GM12878 (cell line): ENCODE data around the gene ZER1. TPM values are rescaled to one million over a fixed set of nuclear protein-coding genes. Genes with fewer than 3 reads are reported as not detected.

Source experiments
- ASH2L ChIP-seq: fragments of 300-600, 200-600 bp; sonication (generic); IDR thresholded peaks from 2 replicates; pipeline ENCODE4 v1.6.1; 2017; ENCODE audit warnings: low read depth, mild to moderate bottlenecking, borderline replicate concordance
- BCLAF1 ChIP-seq: fragments of 450-650 bp; IDR thresholded peaks from 2 replicates; pipeline ENCODE4 v1.6.1; 2017; ENCODE audit warnings: antibody characterized with exemption, mild to moderate bottlenecking, moderate library complexity
- CBFB ChIP-seq: IDR thresholded peaks from 2 replicates; pipeline ENCODE4 v1.6.1; 2016; ENCODE audit warnings: antibody characterized with exemption, low read depth
- CHD1 ChIP-seq: IDR thresholded peaks from 2 replicates; pipeline ENCODE4 v1.6.1; 2012; ENCODE audit warnings: low read depth, low read length, improper control_type of control experiment
- CTCF ChIP-seq, 3 experiments: IDR thresholded peaks in 2 of 3; conservative IDR thresholded peaks in 1 of 3; 2 replicates each; pipeline ENCODE4 v1.5.1; 2011; ENCODE audit warnings: low read depth in 3 of 3, low read length in 3 of 3, mild to moderate bottlenecking in 3 of 3, control low read depth in 2 of 3, moderate library complexity in 2 of 3, inconsistent platforms in 1 of 3, mixed read lengths in 1 of 3; ENCODE audit not compliant: control insufficient read depth in 2 of 3, insufficient read depth in 1 of 3; ENCODE audit errors: extremely low read depth in 1 of 3
- MEF2A ChIP-seq: IDR thresholded peaks from 2 replicates; pipeline ENCODE4 v1.6.1; 2011; ENCODE audit warnings: low read depth, mild to moderate bottlenecking, low read length, moderate library complexity; ENCODE audit not compliant: insufficient read depth
- MYC ChIP-seq: IDR thresholded peaks from 2 replicates; pipeline ENCODE4 v1.6.1; 2011; ENCODE audit warnings: mild to moderate bottlenecking, low read length, moderate library complexity, inconsistent platforms; ENCODE audit not compliant: insufficient read depth, insufficient replicate concordance, insufficient read length, severe bottlenecking
- NR2C2 ChIP-seq: IDR thresholded peaks from 2 replicates; pipeline ENCODE4 v1.6.1; 2011; ENCODE audit warnings: borderline replicate concordance, low read depth; ENCODE audit not compliant: control insufficient read depth, insufficient read length
- PML ChIP-seq: IDR thresholded peaks from 2 replicates; pipeline ENCODE4 v1.6.1; 2012; ENCODE audit warnings: low read length, inconsistent platforms
- RB1 ChIP-seq: fragments of 450-650 bp; formaldehyde crosslinking; IDR thresholded peaks from 2 replicates; pipeline ENCODE4 v1.6.1; 2017; ENCODE audit warnings: mild to moderate bottlenecking, borderline replicate concordance
- RCOR1 ChIP-seq: conservative IDR thresholded peaks from 2 replicates; pipeline ENCODE4 v1.6.1; 2012; ENCODE audit warnings: low read depth, low read length, improper control_type of control experiment
- RFX5 ChIP-seq: IDR thresholded peaks from 2 replicates; pipeline ENCODE4 v1.6.1; 2011; ENCODE audit warnings: low read depth, low read length, improper control_type of control experiment
- SIN3A ChIP-seq: IDR thresholded peaks from 2 replicates; pipeline ENCODE4 v1.6.1; 2012; ENCODE audit warnings: low read depth, low read length, improper control_type of control experiment
- SREBF1 ChIP-seq: IDR thresholded peaks from 2 replicates; pipeline ENCODE4 v1.6.1; 2012; ENCODE audit warnings: mild to moderate bottlenecking, low read length
- SREBF2 ChIP-seq: IDR thresholded peaks from 2 replicates; pipeline ENCODE4 v1.6.1; 2012; ENCODE audit warnings: mild to moderate bottlenecking, low read length
- SUZ12 ChIP-seq: fragments of 200-600 bp; sonication (generic); IDR thresholded peaks from one replicate; pipeline ENCODE4 v1.6.1; 2018; ENCODE audit warnings: antibody characterized with exemption, mild to moderate bottlenecking; ENCODE audit not compliant: unreplicated experiment
- TCF12 ChIP-seq: IDR thresholded peaks from 2 replicates; pipeline ENCODE4 v1.6.1; 2011; ENCODE audit warnings: low read depth, mild to moderate bottlenecking, low read length
- TCF7 ChIP-seq: IDR thresholded peaks from 2 replicates; pipeline ENCODE4 v1.6.1; 2014; ENCODE audit warnings: antibody characterized with exemption, borderline replicate concordance
- WRNIP1 ChIP-seq: IDR thresholded peaks from 2 replicates; pipeline ENCODE4 v1.6.1; 2011; ENCODE audit warnings: low read depth, low read length, improper control_type of control experiment, borderline replicate concordance
- ZBED1 ChIP-seq: IDR thresholded peaks from 2 replicates; pipeline ENCODE4 v1.6.1; 2016; ENCODE audit warnings: borderline replicate concordance
- ZNF217 ChIP-seq: fragments of 450-650 bp; IDR thresholded peaks from 2 replicates; pipeline ENCODE4 v1.6.1; 2017; ENCODE audit warnings: antibody characterized with exemption, mild to moderate bottlenecking
- ZNF687 ChIP-seq: fragments of 450-650 bp; IDR thresholded peaks from 2 replicates; pipeline ENCODE4 v1.6.1; 2017; ENCODE audit warnings: mild to moderate bottlenecking, moderate library complexity
- polyA plus RNA-seq, 11 experiments: library from polyadenylated mRNA; depleted of rRNA in 4 of 11; unstranded in 6 of 11; stranded (reverse) in 5 of 11; fragments of >200 nt; fragmentation: Nextera tagmentation in 4 of 11; fragmentation: Illumina TruSeq in 1 of 11; extraction: Ambion mirVana in 4 of 11; extraction: Trizol in 1 of 11; gene quantifications; 1 replicate in 1 of 11; 2 replicates in 10 of 11; pipeline versions ENCODE4 v1.2.1 to v1.2.3, GENCODE V29; 2011 to 2016; ENCODE audit warnings: inconsistent platforms in 2 of 11, missing spikeins in 2 of 11, low read depth in 1 of 11
- total RNA-seq, 4 experiments: library from RNA; depleted of rRNA in 3 of 4; stranded (reverse); fragments of >200 nt in 3 of 4; fragmentation: Illumina TruSeq in 1 of 4; extraction: Trizol in 1 of 4; gene quantifications; 2 replicates each; pipeline versions ENCODE4 v1.2.1 to v1.2.3, GENCODE V29; 2013 to 2021

Gene ZER1
- total and polyA plus RNA-seq, 10 of the 15 experiments (the other 5 are each of a cell fraction or from before 2014, with no cell fraction given): 0.32 to 16.9 (median 7.9) TPM

- no peak for TF ChIP-seq BCLAF1
- no peak for TF ChIP-seq MEF2A
- TF ChIP-seq TCF7: no peak
- TF ChIP-seq WRNIP1: no peak
- TF ChIP-seq NR2C2: no peak
- peak; percentile 83 for TF ChIP-seq ZNF217
- no peak for TF ChIP-seq SREBF1
- TF ChIP-seq TCF12: 0 out of 2 replicates have a peak, but pooled peaks have one; percentile 57
- TF ChIP-seq CHD1: no peak
- TF ChIP-seq ASH2L: no peak
- peak; percentile 96; the same call in 1 of the 2 replicates for TF ChIP-seq RB1
- no peak for TF ChIP-seq PML
- TF ChIP-seq ZBED1: no peak
- TF ChIP-seq MYC: no peak
- TF ChIP-seq SUZ12: no peak
- no peak for TF ChIP-seq RFX5
- peak; percentile 78 for TF ChIP-seq ZNF687
- no peak for TF ChIP-seq SIN3A
- TF ChIP-seq CBFB: no peak; the same call in 1 of the 2 replicates
- TF ChIP-seq SREBF2: no peak
- peak; percentile 77 to 85 (median 78) for TF ChIP-seq CTCF (IDR thresholded peaks at IDR 0.05 in 2 of 3, conservative IDR thresholded peaks at IDR 0.05 in 1 of 3; ENCODE audit: control insufficient read depth in 2 of 3, extremely low read depth in 1 of 3, insufficient read depth in 1 of 3, low read depth in 3 of 3, low read length in 3 of 3)
- TF ChIP-seq RCOR1: no peak
Measured at GRCh38 chr9:128702445-128702948, 69.2 kb downstream of the ZER1 start, which contains the start of gene PKN3 (continued).
